Stimulated activated CD4-positive, alpha-beta T cell treated with anti-CD3 and anti-CD28 coated beads, Interleukin-2, amount 100 ng/mL, for 48 hours (primary cell): ENCODE results near the gene ABCC4.

Source experiments
- DNase-seq, 2 donors: peaks; one replicate each; pipeline ENCODE4 v3.0.0-alpha.2; 2020

The ABCC4 gene

DNA sequence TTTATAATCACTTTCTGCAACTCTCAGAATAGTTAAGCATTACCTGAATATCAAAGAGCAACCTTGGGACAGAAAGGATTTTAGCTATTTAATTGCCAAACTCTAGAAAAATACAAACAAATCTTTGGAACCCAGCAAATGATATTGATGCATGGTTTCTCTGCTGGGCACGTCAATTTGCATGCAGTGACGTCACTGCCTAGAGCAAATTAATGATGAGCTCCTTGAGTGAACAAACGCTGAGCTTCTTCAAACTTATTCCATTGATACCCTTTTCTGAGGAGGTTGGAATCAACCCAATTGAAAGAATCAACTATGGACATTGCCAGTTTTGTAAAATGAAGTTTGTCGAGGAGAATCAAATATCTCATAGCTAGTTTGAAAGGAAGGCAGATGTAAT, 329.0 kb downstream of the ABCC4 start:
- no peak for DNase-seq
